ENCODE results near the gene KIFAP3. TPM values are rescaled to one million over a fixed set of nuclear protein-coding genes. Genes with fewer than 3 reads are reported as not detected.

The KIFAP3 gene
- total RNA-seq, 1 experiment from 2014 or later, result 3.8 TPM

- no peak overlapping the region for H3K4ac ChIP-seq (ENCODE audit: low read depth, low read length)
- no peak overlapping the region for H3T11ph ChIP-seq (ENCODE audit: low read length)
- no peak overlapping the region for H3K27ac ChIP-seq (ENCODE audit: insufficient read length, low read depth, low read length)
- H2AK5ac ChIP-seq (ENCODE audit: insufficient read length, low read length), result no peak overlapping the region
- no peak for DNase-seq
- H3K4me3 Mint-ChIP-seq, result no peak overlapping the region
- H3K18ac ChIP-seq (ENCODE audit: insufficient read length, low read depth, low read length), result no peak overlapping the region
- no peaks in the 10 kb centered on the region for H3K79me2 ChIP-seq (ENCODE audit: insufficient read depth, low read length)
- no peak overlapping the region for H2BK120ac ChIP-seq (ENCODE audit: low read depth, low read length, poor library complexity, severe bottlenecking)
- no peak overlapping the region for H2AFZ ChIP-seq (ENCODE audit: low read length)
- no peak overlapping the region for H3K14ac ChIP-seq (ENCODE audit: insufficient read depth, low read length)
- no peak overlapping the region for H4K8ac ChIP-seq (replicated peaks; ENCODE audit: insufficient read length, low read depth, low read length)
- no peak overlapping the region for H3K23ac ChIP-seq (ENCODE audit: insufficient read length, low read depth, low read length)
- H3K36me3 Mint-ChIP-seq (ENCODE audit: insufficient read depth in 1 of 3, low read depth in 3 of 3), result peaks cover 0 to 11% (median 1%) of the 10 kb centered on the region in 3 experiments; a peak in 4 of 7 replicates
- H3K4me2 ChIP-seq (ENCODE audit: insufficient read depth, insufficient read length, low read length), result no peak overlapping the region
- no peak for TF ChIP-seq CTCF (conservative IDR thresholded peaks at IDR 0.05)
- H4K20me1 ChIP-seq (ENCODE audit: control insufficient read depth, insufficient read depth, insufficient read length), result no peaks in the 10 kb centered on the region
- H2BK15ac ChIP-seq (ENCODE audit: low read depth, low read length), result 0 out of 2 replicates have a peak overlapping the region, but pooled peaks have one; percentile 94
- H3K79me1 ChIP-seq (ENCODE audit: insufficient read depth, low read depth, low read length, poor library complexity, severe bottlenecking), result no peaks in the 10 kb centered on the region
- H3K9ac ChIP-seq (ENCODE audit: extremely low read depth, insufficient read length, low read length), result no peak overlapping the region
- H3K27me3 ChIP-seq (ENCODE audit: insufficient read depth, low read length), result no peaks in the 10 kb centered on the region
- H4K5ac ChIP-seq (ENCODE audit: insufficient read length, low read depth, low read length), result no peak overlapping the region
- H3K9me3 Mint-ChIP-seq, result peaks cover 2 to 8% of the 10 kb centered on the region in 2 experiments; a peak in 2 of 5 replicates
- H3K23me2 ChIP-seq (ENCODE audit: insufficient read length, low read depth, low read length, poor library complexity, severe bottlenecking), result no peaks in the 10 kb centered on the region
- H2BK20ac ChIP-seq (ENCODE audit: low read depth, low read length, poor library complexity, severe bottlenecking), result no peak overlapping the region
- no CpG with 5 or more reads among the region's 4 CpGs for WGBS (ENCODE audit: extremely low coverage, insufficient read length, low lambda C conversion rate)
- no peak overlapping the region for H2BK5ac ChIP-seq (ENCODE audit: insufficient read length, low read length)
- no peak overlapping the region for H3K56ac ChIP-seq (ENCODE audit: insufficient read length, low read depth, low read length)
- no peak overlapping the region for H2BK12ac ChIP-seq (ENCODE audit: insufficient read length, low read depth, low read length)
- no peaks in the 10 kb centered on the region for H3K27me3 Mint-ChIP-seq (ENCODE audit: low read depth)
- H3K9me3 ChIP-seq (ENCODE audit: control insufficient read depth, low read depth, low read length), result no peaks in the 10 kb centered on the region
- peaks cover 17 to 26% of the 10 kb centered on the region in 2 experiments for H3K4me1 Mint-ChIP-seq
- no peak overlapping the region for H4K91ac ChIP-seq (ENCODE audit: insufficient read length, low read depth, low read length)
- no peak overlapping the region for H3K27ac Mint-ChIP-seq
- H3K4me1 ChIP-seq (ENCODE audit: insufficient read depth, low read length), result no peaks in the 10 kb centered on the region
Measured at GRCh38 chr1:170097449-170097948, 23.0 kb upstream of the KIFAP3 start.

Measured in H9 (cell line).